8988T (cell line): ENCODE measurements around the gene MSI2.

ENCODE experiments used
- DNase-seq: peaks from one replicate; pipeline ENCODE4 v3.0.0; 2011

The MSI2 gene

GRCh38 chr17:57678393-57678792 lies 422.1 kb downstream of the MSI2 start:
- no peak for DNase-seq

DNA sequence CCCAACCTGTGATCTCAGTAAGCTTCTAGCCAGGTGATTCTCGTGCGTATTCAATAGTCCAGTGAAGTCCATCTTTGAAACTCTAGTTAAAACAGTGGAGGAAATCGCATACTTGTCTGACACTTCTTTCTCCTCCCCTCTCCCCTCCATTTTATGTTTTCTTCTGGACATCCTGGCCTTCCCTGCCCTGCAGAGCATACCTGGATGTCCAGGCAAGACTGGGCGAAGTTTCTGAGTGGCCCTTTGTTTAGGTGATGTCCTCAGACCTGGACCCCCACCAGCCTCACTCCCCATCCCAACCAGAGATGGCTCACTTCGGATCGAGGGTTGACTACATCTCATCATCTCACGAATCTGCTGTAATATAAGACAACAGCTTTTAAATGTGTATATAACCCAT lies 423.0 kb downstream of the MSI2 start:
- DNase-seq: no peak

- no peak for DNase-seq
Observed at GRCh38 chr17:57679906-57680695, 423.8 kb downstream of the MSI2 start.

DNA sequence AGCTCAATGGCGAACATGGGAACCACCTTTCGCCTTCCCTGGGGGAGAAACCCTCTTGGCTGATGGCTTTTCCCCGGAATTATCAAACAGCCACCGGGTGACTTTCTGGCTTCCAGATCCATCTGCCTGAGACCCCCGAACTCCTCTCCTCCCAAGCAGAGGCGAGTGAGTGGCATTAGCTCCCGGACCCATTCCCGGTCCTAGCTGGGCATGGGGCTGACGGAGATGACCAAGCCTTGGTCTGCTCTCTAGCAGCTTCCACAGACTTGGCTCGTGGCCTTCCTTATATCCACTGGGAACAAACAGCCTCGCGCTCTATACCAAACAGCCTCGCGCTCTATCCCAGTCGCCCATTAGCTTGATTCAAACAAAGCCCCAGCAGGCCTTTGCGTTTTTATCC lies 426.4 kb downstream of the MSI2 start:
- DNase-seq: no peak

DNA sequence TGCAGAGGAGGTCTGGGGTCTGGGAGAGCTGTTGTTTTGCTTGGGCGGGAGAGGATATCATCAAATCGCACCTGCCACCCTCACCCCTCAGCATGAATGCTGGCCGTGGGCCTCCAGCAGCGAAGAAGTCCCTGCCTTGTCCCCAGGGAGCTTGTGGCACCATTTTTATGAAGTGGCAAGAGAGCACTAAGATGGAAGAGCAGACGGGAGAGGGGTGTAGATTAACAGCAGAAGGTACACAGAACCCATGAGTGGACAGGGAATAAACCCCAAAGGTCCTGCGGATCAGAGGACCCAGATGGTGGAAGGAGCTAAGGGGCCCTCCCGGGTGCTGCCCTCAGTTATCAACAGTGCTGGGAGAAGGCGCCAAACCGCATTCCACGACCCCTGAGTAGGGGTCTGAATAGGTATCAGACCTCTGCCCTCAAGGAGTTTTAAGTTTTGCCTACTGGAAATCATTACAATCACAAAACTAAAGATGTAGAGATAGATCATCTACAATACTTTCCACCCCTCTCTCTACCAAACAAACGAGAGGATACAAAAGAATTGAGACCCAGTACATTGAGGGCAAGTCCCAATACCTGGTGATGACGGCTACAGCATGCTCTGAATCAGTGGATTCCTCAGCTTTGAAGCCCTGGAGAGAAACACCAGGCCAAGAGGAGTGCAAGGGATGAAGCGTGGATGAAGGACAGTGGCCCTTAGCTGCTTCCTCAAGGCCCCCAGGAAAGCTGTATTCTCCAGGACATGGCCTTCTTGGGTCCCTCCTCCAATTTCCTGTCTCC lies 428.6 kb downstream of the MSI2 start:
- DNase-seq: no peak

- DNase-seq: no peak
Observed at GRCh38 chr17:57685499-57686132, 429.3 kb downstream of the MSI2 start.

GRCh38 chr17:57687642-57688041 lies 431.3 kb downstream of the MSI2 start:
- no peak for DNase-seq

GRCh38 chr17:57689254-57689653 lies 432.9 kb downstream of the MSI2 start:
- no peak for DNase-seq

DNA sequence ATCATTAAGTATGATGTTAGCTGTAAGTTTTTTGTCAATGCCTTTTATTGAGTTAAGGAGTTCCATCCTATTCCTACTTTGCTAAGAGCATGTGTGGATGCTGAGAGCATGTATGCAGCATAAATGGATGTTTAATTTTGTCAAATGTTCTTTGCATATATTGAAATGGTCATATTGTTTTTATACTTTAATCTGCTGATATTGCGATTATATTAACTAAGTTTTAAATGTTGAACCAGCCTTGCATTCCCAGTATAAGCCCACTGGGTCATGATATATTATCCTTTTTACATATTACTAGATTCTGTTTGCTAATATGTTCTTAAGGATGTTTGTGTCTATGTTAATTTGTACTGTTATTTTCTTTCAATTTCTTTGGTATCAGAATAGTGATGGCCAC lies 435.6 kb downstream of the MSI2 start:
- DNase-seq: no peak

- no peak for DNase-seq
Observed at GRCh38 chr17:57692770-57693169, 436.4 kb downstream of the MSI2 start.

GRCh38 chr17:57694051-57694450 lies 437.7 kb downstream of the MSI2 start:
- DNase-seq: no peak

GRCh38 chr17:57696050-57696449 lies 439.7 kb downstream of the MSI2 start:
- no peak for DNase-seq

- DNase-seq: no peak
Observed at GRCh38 chr17:57697197-57697596, 440.9 kb downstream of the MSI2 start.

DNA sequence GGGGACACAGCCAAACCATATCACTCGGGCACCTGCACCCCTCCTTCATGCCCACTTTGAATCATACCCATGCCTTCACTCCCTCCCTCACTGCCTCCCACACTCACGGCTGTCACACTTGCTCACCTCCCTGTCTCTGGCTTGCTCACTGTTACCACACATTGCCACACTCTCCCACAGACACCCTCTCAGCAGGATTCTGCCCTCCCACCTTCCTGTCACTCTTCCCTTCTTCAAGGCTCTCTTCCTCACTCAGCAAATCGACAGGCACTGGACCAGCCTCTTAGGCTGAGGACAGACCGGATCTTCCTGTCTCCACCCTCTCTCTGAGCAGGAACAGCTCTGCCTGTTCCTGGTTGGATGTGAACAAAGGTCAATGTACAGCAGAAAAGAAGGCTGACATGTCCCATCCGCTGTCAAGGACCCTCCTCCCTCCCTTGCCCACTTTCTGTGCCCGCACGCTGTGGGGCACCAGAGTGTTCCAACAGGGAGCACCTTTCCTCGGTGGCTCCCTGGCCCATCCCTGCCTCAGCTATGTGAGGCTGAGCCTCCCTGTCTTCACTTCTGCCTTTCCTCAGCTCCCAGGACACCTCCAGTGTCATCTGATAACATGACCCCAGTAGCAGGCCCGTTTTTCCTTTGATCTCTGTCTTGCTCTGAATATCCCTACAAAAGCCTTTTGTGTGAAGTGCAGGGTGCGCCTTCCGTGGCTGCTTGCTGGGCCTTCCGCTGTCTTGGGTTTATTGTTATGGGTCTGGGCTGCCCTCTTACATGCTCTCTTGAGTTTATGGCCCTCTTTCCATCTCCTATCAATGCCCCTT lies 441.8 kb downstream of the MSI2 start:
- no peak for DNase-seq

GRCh38 chr17:57699751-57700219 lies 443.5 kb downstream of the MSI2 start:
- DNase-seq: no peak

DNA sequence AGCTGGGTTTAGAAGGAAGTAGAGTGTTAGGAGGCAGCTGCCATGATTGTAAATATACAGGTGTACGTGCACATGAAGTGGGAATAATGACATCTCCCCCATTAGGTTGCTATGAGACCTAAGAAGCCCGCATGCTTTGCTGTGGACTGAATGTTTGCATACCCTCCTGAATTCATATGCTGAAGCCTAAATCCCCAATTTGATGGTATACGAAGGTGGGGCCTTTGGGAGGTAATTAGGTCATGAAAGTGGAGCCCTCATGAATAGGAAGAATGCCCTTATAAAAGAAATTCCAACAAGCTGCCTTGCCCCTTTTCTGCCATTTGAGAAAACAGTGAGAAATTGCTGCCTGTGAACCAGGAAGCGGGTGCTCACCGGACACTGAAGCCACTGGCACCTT lies 444.8 kb downstream of the MSI2 start:
- DNase-seq: no peak

DNA sequence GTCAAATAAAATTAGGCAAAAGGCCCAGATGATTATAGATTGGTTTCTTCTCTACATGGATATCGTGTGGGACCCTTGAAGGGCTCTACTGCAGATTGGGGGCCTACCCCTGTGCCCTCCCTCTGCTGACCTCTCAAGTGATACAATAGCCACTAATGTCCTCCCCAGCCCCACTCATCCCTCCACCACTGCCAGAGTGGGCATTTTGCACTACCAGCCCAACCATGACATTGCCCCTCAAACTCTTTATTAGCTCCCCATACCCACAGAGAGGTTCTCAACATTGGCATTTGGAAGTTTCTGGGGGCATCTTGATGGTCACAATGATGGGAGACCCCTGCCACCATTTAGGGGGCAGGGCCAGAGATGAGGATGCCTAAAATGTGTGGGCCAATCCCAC lies 446.9 kb downstream of the MSI2 start:
- no peak for DNase-seq

DNA sequence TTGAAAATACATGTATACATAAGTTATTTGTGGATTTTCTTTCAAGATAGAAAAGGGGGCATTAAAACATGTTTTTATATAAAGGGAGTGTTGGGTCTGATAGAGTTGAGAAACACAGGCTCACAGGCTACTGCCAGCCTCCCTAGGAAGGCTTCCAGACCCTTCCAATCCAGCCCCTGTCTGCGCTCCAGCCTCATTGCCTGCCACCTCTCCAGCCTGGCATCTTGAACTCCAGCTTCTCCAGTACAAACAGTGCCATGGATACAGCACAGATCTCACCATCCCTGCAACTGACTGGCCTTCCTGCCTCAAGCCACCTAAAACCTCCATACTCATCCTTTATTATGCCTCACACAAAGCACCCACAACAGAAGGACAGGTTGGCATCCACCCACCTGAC lies 448.1 kb downstream of the MSI2 start:
- no peak for DNase-seq

- DNase-seq: no peak
Observed at GRCh38 chr17:57705921-57706695, 449.8 kb downstream of the MSI2 start.

DNA sequence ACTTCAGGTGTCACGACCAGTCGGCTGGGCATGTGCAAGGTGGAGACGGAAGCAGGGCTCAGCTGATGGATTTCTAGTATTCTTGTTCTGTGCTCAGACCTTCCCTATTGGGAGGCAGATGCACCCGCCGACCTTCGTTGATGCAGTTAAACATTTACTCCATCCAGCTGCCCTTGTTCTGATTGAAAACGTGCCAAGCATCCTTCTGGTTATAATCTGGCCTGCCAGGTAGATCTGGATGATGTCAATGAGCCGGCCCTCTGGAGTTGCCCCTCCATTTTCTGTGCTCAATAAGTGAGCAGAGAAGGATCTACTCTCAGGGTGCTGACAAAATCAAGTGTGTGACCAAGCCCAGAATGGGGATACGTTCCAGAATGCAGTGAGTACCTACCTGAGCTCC lies 450.4 kb downstream of the MSI2 start:
- DNase-seq: no peak

GRCh38 chr17:57707892-57708291 lies 451.6 kb downstream of the MSI2 start:
- no peak for DNase-seq

- no peak for DNase-seq
Observed at GRCh38 chr17:57708410-57708809, 452.1 kb downstream of the MSI2 start.
